Large intestine (tissue), 3 donors: ENCODE measurements around the gene SAFB. TPM values are rescaled to one million over a fixed set of nuclear protein-coding genes. Genes with fewer than 3 reads are reported as not detected.
"Not testable (repeated sequence)": the region's sequence is repeated elsewhere in the genome, so short reads cannot be mapped to it uniquely, and the experiment has no call there.

Experiments
- DNase-seq, 2 donors: peaks; one replicate each; pipeline versions ENCODE4 v3.0.0 to v3.0.0-alpha.2; 2013
- H3K27ac ChIP-seq: one replicate; pipeline ENCODE4 v1.5.1; 2013; ENCODE audit warnings: low read length
- H3K27me3 ChIP-seq: 2 replicates; pipeline ENCODE4 v1.6.1; 2013; ENCODE audit warnings: low read length; ENCODE audit not compliant: control insufficient read depth, insufficient read depth
- H3K36me3 ChIP-seq: 2 replicates; pipeline ENCODE4 v1.6.1; 2013; ENCODE audit warnings: low read length; ENCODE audit not compliant: control insufficient read depth, insufficient read depth
- H3K4me1 ChIP-seq: one replicate; pipeline ENCODE4 v1.6.1; 2013; ENCODE audit warnings: low read length; ENCODE audit not compliant: control insufficient read depth, insufficient read depth
- H3K4me3 ChIP-seq: one replicate; pipeline ENCODE4 v1.5.1; 2013; ENCODE audit warnings: low read length
- H3K9me3 ChIP-seq: one replicate; pipeline ENCODE4 v1.6.1; 2013; ENCODE audit warnings: mild to moderate bottlenecking, low read depth, low read length, moderate library complexity; ENCODE audit not compliant: control insufficient read depth
- whole genome bisulfite sequencing: methylation state at CpG from one replicate; pipeline ENCODE4 v1.1.5; 2013; ENCODE audit warnings: low lambda C conversion rate; ENCODE audit not compliant: insufficient coverage; 5-methylcytosine and 5-hydroxymethylcytosine counted together
- polyA plus RNA-seq: library from polyadenylated mRNA; unstranded; fragments of 120-200 nt; gene quantifications from one replicate; pipeline ENCODE4 v1.2.1, GENCODE V29; 2013

Gene SAFB
- polyA plus RNA-seq, 1 donor, result 111 TPM

DNA sequence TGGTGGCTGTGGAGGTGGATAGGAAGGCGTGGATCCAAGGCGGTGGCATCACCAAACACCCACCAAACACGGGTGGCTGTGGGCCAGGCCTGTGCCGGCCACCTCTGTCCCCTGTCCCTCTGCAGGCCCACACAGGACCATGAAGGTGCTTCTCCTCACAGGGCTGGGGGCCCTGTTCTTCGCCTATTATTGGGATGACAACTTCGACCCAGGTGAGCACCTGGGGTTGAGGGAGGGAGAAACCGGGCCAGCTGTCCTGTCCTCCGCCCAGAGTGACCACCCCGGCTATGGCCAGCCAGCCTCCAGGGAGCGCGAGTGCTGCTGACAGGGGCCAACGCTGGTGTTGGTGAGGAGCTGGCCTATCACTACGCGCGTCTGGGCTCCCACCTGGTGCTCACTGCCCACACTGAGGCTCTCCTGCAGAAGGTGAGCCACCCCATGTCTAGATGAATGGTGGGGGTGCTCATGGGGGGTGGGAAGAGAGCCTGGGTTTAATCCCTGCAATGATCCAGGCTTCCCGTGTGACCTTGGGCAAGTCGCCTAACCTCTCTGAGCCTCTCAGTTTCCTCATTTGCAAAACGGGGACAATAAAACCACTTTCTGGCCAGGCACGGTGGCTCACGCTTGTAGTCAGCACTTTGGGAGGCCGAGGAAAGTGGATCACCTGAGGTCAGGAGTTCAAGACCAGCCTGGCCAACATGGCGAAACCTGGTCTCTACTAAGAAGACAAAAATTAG is 62.0 kb downstream of the SAFB start:
- Histone ChIP-seq H3K9me3 (peaks cover 9% of the 10 kb centered on the region), H3K4me1 (peaks cover 11% of the 10 kb centered on the region), H3K4me3 (no peak overlapping the region), H3K27ac (no peak overlapping the region), H3K36me3 (no peaks in the 10 kb centered on the region), H3K27me3 (no peaks in the 10 kb centered on the region)
- no peak for DNase-seq
- no CpG with 5 or more reads among the region's 22 CpGs for WGBS

DNA sequence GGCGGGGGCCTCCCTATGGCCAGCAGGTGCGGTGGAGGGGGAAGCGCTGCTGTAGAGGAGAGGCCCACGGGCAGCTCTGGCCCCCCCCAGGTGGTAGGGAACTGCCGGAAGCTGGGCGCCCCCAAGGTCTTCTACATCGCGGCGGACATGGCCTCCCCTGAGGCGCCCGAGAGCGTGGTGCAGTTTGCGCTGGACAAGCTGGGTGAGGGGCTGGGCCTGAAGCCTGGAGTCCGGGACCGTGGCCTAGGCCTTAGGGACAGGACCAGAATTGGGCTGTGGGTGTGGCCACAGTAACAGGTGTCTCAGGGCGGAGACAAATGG is 63.4 kb downstream of the SAFB start:
- no peak for DNase-seq
- H3K9me3 ChIP-seq, result peaks cover 9% of the 10 kb centered on the region
- H3K4me3 ChIP-seq, result peak overlapping the region; percentile 35
- peaks cover 8% of the 10 kb centered on the region for H3K4me1 ChIP-seq
- H3K36me3 ChIP-seq, result no peaks in the 10 kb centered on the region
- H3K27me3 ChIP-seq, result no peaks in the 10 kb centered on the region
- peak overlapping the region; percentile 77 for H3K27ac ChIP-seq
- WGBS, result no CpG with 5 or more reads among the region's 16 CpGs

DNA sequence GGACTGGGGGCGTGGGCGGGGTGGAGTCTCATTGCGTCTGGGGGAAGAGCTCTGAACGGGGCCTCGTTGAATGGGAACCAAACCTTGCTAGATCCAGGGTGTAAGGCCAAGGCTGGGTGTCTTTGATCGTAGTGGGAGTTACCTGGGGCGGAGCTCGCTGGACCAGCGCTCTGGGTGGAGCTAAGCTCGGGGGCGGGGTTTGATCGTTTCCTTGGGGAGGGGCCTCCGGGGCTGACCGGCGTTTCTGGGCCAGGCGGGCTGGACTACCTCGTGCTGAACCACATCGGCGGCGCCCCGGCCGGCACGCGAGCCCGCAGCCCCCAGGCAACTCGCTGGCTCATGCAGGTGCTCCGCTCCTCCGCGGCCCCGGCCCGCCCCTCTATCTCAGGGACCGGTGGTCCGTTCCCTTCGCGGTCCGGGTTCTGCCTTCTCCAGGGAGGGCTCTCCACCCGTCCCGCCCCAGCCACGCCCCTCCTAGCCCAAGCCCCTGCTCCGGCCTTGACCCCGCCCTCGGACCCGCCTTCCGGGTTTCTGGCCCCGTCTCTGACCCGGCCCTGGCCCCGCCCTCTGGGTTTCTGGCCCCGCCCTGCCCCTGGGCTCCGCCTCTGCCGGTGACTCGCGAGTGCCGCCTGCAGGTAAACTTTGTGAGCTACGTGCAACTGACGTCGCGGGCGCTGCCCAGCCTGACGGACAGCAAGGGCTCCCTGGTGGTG is 63.9 kb downstream of the SAFB start:
- DNase-seq, result peak; percentile 94 to 95
- Histone ChIP-seq H3K27me3 (no peaks in the 10 kb centered on the region), H3K9me3 (peaks cover 9% of the 10 kb centered on the region), H3K36me3 (peaks cover 4% of the 10 kb centered on the region), H3K27ac (peak overlapping the region; percentile 77), H3K4me1 (peaks cover 8% of the 10 kb centered on the region), H3K4me3 (peak overlapping the region; percentile 35)
- no CpG with 5 or more reads among the region's 59 CpGs for WGBS

DNA sequence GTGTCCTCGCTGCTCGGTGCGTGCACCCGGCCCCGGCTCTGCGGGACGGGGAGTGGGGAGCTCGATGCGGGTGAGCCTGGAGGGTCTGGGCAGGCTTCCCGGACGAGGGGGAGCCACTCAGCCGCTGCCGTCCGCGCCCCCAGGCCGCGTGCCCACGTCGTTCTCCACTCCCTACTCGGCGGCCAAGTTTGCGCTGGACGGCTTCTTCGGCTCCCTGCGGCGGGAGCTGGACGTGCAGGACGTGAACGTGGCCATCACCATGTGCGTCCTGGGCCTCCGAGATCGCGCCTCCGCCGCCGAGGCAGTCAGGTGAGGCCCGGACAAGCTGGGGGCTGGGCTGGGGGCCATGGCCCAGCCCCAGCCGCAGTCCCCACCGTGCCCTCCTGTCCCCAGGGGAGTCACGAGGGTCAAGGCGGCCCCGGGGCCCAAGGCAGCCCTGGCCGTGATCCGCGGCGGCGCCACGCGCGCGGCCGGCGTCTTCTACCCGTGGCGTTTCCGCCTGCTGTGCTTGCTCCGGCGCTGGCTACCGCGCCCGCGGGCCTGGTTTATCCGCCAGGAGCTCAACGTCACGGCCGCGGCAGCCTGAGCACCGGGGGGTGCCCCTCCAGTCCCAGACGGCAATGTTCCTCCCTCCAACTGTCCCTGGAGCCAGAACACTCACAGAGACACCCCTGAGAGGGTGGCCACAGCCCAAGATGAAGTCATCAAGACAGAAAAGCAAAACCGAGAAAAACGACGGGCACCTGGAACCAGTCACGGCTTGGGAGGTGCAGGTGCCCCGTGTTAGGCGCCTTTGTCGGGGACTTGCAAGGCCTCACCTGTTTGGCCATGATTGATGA is 64.7 kb downstream of the SAFB start:
- Histone ChIP-seq H3K27ac (peak overlapping the region; percentile 77), H3K4me1 (peaks cover 14% of the 10 kb centered on the region), H3K36me3 (peaks cover 11% of the 10 kb centered on the region), H3K27me3 (no peaks in the 10 kb centered on the region), H3K4me3 (peak overlapping the region; percentile 35), H3K9me3 (peaks cover 9% of the 10 kb centered on the region)
- WGBS, result 90% methylated on average over 2 of the region's 76 CpGs
- no peak for DNase-seq

DNA sequence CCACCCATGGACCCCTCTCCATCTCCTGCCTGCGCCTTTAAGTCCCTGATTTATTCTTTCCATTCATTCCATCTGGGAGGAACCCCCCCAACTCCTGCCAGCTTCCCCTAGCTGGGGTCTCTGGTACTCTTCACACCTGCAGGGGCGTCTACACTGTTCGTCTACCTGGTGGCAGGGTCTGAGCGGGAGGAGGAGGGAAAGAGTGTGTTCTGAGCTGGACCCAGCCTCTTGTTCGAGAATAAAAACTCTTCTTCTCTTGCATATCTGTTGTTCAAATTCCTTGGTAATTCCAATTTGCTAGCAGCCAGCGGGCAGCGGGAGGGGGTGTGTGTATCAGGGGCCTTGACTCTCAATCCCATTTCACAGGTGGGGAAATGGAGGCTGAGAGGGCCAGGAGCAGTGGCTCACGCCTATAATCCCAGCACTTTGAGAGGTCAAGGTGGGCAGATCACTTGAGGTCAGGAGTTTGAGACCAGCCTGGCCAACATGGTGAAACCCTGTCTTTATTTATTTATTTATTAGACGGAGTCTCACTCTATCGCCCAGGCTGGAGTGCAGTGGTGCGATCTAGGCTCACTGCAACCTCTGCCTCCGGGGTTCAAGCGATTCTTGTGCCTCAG is 65.5 kb downstream of the SAFB start:
- not testable (repeated sequence) for DNase-seq, H3K9me3 ChIP-seq, H3K27ac ChIP-seq, H3K4me3 ChIP-seq, H3K27me3 ChIP-seq
- WGBS, result 100% methylated on average over 2 of the region's 13 CpGs
- Histone ChIP-seq H3K4me1 (peaks cover 14% of the 10 kb centered on the region), H3K36me3 (peaks cover 19% of the 10 kb centered on the region)

DNA sequence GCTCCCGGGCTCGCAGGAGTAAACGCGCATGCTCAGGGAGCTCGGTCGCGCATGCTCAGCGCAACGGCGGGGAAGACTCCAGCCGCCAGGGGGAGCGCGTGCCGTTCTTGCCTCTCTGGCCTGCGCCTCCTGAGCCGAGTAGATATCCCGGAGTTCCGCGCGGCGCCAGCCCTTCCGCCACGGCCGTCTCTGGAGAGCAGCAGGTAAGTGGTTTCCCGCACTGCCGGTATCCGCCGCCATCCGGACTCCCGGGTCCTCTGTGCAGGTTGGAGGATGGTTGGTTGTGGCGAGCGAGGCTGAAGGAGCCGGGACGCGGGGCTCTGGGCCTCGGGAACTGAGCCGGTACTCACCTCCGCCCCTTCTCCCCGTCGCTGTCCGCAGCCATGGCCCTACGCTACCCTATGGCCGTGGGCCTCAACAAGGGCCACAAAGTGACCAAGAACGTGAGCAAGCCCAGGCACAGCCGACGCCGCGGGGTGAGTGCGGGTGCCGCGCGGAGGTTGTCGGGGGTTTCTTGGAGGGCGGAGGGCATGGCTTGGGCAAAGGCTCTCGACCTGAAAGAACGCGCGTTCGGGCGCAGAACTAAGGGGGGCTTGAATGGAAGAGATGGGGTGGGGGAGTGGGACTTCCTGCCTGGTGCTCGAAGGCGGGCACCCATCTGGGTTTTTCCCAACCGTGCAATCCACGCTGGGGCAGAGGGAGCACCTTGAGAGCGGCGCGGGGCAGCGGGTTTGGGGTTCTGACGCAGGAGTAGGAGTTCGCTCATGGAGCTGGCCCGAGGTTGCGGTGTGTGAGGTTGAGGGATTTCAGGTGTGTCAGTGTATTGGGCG is 67.5 kb downstream of the SAFB start, which contains the start of gene RPL36:
Gene RPL36, plus strand, starts transcription at position 171 of the 830 bp plus-strand sequence. Its CDS starts 213 bp downstream, at position 384.
- peaks cover 14% of the 10 kb centered on the region for H3K4me1 ChIP-seq

DNA sequence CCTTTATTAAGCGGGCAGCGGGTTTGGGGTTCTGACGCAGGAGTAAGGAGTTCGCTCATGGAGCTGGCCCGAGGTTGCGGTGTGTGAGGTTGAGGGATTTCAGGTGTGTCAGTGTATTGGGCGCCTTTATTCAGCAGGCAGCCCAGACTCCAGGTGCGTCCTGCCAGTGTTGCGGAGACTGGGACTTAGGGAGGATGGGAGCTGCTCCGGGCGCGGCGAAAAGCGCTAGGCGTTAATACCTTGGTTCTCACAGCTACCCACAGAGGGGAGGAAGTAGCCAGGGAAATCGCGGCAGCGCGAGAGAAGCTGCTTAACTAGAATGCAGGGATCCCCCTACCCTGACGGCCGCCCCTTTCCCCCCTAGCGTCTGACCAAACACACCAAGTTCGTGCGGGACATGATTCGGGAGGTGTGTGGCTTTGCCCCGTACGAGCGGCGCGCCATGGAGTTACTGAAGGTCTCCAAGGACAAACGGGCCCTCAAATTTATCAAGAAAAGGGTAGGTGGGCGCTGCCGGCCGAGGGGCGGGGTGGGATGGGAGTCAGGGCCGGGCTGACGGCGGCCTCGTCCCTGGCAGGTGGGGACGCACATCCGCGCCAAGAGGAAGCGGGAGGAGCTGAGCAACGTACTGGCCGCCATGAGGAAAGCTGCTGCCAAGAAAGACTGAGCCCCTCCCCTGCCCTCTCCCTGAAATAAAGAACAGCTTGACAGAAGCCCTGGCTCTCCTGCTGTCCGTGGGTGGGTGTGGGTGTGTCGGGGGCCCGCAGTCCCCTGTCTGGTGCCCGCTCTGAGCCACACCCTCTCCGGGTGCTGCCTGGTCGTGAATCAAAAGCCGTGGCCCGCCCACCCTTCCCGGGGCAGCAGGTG is 68.3 kb downstream of the SAFB start:
- peak overlapping the region; percentile 87 for H3K27ac ChIP-seq
- peaks cover 9% of the 10 kb centered on the region for H3K9me3 ChIP-seq
- H3K4me3 ChIP-seq, result peak overlapping the region; percentile 97
- no CpG with 5 or more reads among the region's 54 CpGs for WGBS
- peak; percentile 53 to 72 for DNase-seq
- peaks cover 48% of the 10 kb centered on the region for H3K36me3 ChIP-seq
- H3K4me1 ChIP-seq, result peaks cover 13% of the 10 kb centered on the region
- no peaks in the 10 kb centered on the region for H3K27me3 ChIP-seq

More for the DNA sequence above, 67.5 kb downstream of the SAFB start, which contains the start of gene RPL36:
- peak; percentile 97 to 99 for DNase-seq
- Histone ChIP-seq H3K27me3 (no peaks in the 10 kb centered on the region), H3K9me3 (peaks cover 9% of the 10 kb centered on the region), H3K4me3 (peak within 1 kb of the TSS; percentile 97), H3K27ac (peak within 1 kb of the TSS; percentile 87), H3K36me3 (peaks cover 39% of the 10 kb centered on the region)
- no CpG with 5 or more reads among the region's 73 CpGs for WGBS

DNA sequence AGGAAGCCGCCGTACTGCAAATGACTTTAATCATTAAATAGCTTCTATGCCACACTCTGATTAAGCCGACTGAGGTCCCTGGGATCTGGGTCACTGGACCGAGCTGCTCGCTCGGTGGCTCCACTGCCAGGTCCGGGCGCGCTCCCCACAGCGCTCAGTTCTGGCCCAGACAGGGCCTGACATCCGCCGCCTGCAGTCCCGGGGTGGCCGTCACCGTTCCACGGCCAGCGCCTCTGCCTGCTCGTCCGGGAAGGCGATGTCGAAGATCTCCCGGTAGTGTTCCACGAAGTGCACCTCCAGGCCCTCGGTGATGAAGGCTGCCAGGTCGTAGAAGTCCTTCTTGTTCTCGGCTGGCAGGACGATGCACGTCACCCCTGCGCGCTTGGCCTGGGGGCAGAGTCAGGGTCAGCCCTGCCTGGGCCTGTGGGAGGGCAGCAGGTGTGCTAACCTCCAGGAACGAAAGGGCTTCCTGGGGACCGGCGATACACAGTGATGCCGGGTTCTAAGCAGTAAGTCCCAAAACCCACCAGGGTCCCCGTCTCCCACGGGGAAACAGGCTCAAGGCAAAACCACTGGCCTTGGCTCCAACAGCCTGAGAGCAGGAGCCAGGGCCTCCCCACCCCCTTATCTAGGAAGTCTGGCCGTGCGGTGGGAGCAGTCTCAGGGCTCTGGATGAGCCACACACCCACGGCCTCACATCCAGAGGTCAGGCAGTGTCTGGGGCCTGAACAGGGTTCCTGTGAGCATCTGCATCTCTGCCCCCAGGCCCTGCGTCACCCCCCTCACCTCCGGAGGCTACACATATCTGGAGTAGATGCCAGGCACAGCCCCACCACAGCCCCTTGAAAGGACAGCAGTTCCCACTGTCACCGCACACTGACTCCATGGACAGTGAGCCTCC is 69.2 kb downstream of the SAFB start:
- H3K36me3 ChIP-seq, result peaks cover 56% of the 10 kb centered on the region
- H3K9me3 ChIP-seq, result peaks cover 8% of the 10 kb centered on the region
- peak overlapping the region; percentile 97 for H3K4me3 ChIP-seq
- whole genome bisulfite sequencing, result no CpG with 5 or more reads among the region's 42 CpGs
- peaks cover 9% of the 10 kb centered on the region for H3K4me1 ChIP-seq
- H3K27ac ChIP-seq, result peak overlapping the region; percentile 87
- H3K27me3 ChIP-seq, result no peaks in the 10 kb centered on the region
- DNase-seq, result no peak
